Peyer's patch (tissue), 4 donors: Measurements from ENCODE around the gene EYS.

Experiments
- POLR2A ChIP-seq, 2 donors: fragments of 450-650 bp; IDR thresholded peaks; one replicate each; pipeline ENCODE4 v1.5.1; 2017; ENCODE audit warnings: antibody characterized with exemption in 2 of 2, mild to moderate bottlenecking in 2 of 2, moderate library complexity in 2 of 2
- TF ChIP-seq, protein P1 (sequence below), 6 experiments: fragments of 450-650 bp in 4 of 6; fragments of 200-600 bp in 2 of 6; sonication (generic) in 1 of 6; IDR thresholded peaks; one replicate each; pipeline ENCODE4 v1.5.1; 2017 to 2019; ENCODE audit warnings: antibody characterized with exemption in 6 of 6, mild to moderate bottlenecking in 3 of 6, moderate library complexity in 1 of 6

DNA sequence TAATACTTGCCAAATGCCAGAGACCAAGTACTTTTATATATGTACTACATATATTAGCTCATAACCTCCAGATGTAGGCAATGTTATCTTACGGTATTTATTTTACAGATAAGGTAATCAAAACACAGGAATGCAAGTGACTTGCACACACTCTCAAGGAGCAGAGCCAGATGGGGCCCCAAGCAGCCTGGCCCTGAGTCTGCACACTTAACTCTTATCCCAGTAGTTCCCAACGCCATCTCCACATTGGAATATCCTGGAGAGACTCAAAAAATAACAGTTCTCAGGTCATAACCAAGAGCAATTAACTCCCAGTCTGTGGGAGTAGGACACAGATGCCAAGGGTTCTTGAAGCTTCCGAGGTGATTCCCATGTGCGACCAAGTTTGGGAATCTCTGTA lies 1672.7 kb downstream of the EYS start:
- TF ChIP-seq, protein P1, sequence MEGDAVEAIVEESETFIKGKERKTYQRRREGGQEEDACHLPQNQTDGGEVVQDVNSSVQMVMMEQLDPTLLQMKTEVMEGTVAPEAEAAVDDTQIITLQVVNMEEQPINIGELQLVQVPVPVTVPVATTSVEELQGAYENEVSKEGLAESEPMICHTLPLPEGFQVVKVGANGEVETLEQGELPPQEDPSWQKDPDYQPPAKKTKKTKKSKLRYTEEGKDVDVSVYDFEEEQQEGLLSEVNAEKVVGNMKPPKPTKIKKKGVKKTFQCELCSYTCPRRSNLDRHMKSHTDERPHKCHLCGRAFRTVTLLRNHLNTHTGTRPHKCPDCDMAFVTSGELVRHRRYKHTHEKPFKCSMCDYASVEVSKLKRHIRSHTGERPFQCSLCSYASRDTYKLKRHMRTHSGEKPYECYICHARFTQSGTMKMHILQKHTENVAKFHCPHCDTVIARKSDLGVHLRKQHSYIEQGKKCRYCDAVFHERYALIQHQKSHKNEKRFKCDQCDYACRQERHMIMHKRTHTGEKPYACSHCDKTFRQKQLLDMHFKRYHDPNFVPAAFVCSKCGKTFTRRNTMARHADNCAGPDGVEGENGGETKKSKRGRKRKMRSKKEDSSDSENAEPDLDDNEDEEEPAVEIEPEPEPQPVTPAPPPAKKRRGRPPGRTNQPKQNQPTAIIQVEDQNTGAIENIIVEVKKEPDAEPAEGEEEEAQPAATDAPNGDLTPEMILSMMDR (IDR thresholded peaks at IDR 0.05), result no peak
- no peak for TF ChIP-seq POLR2A (IDR thresholded peaks at IDR 0.05)
